Smooth muscle cell (in vitro differentiated cells): ENCODE results near the gene VSTM1. TPM values are rescaled to one million over a fixed set of nuclear protein-coding genes. Genes with fewer than 3 reads are reported as not detected.
A peak's percentile ranks its signal among the peaks of the same experiment; 100 is the strongest.
"Not testable (repeated sequence)": the region's sequence is repeated elsewhere in the genome, so short reads cannot be mapped to it uniquely, and the experiment has no call there.

Experiments
- DNase-seq: peaks from one replicate; lab custom pipeline; 2025; ENCODE audit not compliant: unreplicated experiment; lab: John Stamatoyannopoulos, UW
- H2AFZ ChIP-seq: fragments of 200-600 bp; sonication (generic); 2 replicates; pipeline ENCODE4 v1.6.0; 2016; ENCODE audit warnings: antibody characterized with exemption, low read depth, mild to moderate bottlenecking
- H3F3A ChIP-seq: fragments of 200-600 bp; sonication (generic); 2 replicates; pipeline ENCODE4 v1.6.0; 2017; ENCODE audit warnings: antibody characterized with exemption, low read depth
- H3K27ac ChIP-seq: fragments of 200-600 bp; sonication (generic); 2 replicates; pipeline ENCODE4 v1.5.1; 2016; ENCODE audit warnings: low read depth, mild to moderate bottlenecking
- H3K27me3 ChIP-seq: fragments of 200-600 bp; sonication (generic); 2 replicates; pipeline ENCODE4 v1.6.1; 2016; ENCODE audit warnings: low read depth, mild to moderate bottlenecking
- H3K36me3 ChIP-seq: fragments of 200-600 bp; sonication (generic); 2 replicates; pipeline ENCODE4 v1.5.1; 2016; ENCODE audit warnings: low read depth
- H3K4me1 ChIP-seq: fragments of 200-600 bp; sonication (generic); 2 replicates; pipeline ENCODE4 v1.5.1; 2016; ENCODE audit warnings: low read depth
- H3K4me2 ChIP-seq: fragments of 200-600 bp; sonication (generic); 2 replicates; pipeline ENCODE4 v1.6.0; 2016; ENCODE audit warnings: mild to moderate bottlenecking
- H3K4me3 ChIP-seq: fragments of 200-600 bp; sonication (generic); 2 replicates; pipeline ENCODE4 v1.5.1; 2016; ENCODE audit warnings: mild to moderate bottlenecking
- H3K79me2 ChIP-seq: fragments of 200-600 bp; sonication (generic); 2 replicates; pipeline ENCODE4 v1.6.0; 2016; ENCODE audit warnings: low read depth, mild to moderate bottlenecking
- H3K9ac ChIP-seq: fragments of 200-600 bp; sonication (generic); 2 replicates; pipeline ENCODE4 v1.6.0; 2016; ENCODE audit warnings: low read depth
- H3K9me3 ChIP-seq: fragments of 200-600 bp; sonication (generic); replicated peaks from 2 replicates; pipeline ENCODE4 v1.5.1; 2016; ENCODE audit warnings: low read depth
- H4K20me1 ChIP-seq: fragments of 200-600 bp; sonication (generic); 2 replicates; pipeline ENCODE4 v1.6.0; 2016; ENCODE audit warnings: low read depth
- CTCF ChIP-seq: fragments of 200-600 bp; sonication (generic); IDR thresholded peaks from 2 replicates; pipeline ENCODE4 v1.5.1; 2017; ENCODE audit warnings: borderline replicate concordance, mild to moderate bottlenecking, antibody characterized with exemption; ENCODE audit not compliant: insufficient read depth, poor library complexity, severe bottlenecking
- WGBS: methylation state at CpG from one replicate; pipeline ENCODE4 v1.1.7; 2016; ENCODE audit warnings: low lambda C conversion rate; 5-methylcytosine and 5-hydroxymethylcytosine counted together
- polyA plus RNA-seq: library from polyadenylated mRNA; unstranded; fragments of >200 nt; fragmentation: Nextera tagmentation; extraction: Ambion mirVana; gene quantifications from 2 replicates; pipeline ENCODE4 v1.2.1, GENCODE V29; 2016
- total RNA-seq: library from RNA; depleted of rRNA; stranded (reverse); fragments of >200 nt; gene quantifications from 2 replicates; pipeline ENCODE4 v1.2.3, GENCODE V29; 2014

Gene VSTM1
- total and polyA plus RNA-seq, 2 experiments from 2014 or later: not detected

- Histone ChIP-seq H3K79me2 (no peaks in the 10 kb centered on the region), H3K4me3 (peak overlapping the region; percentile 30), H3K9ac (no peak overlapping the region), H2AFZ (peak overlapping the region; percentile 61), H3K36me3 (no peaks in the 10 kb centered on the region), H3F3A (no peaks in the 10 kb centered on the region), H3K27ac (no peak overlapping the region), H3K4me1 (no peaks in the 10 kb centered on the region), H3K27me3 (peaks cover 3% of the 10 kb centered on the region), H3K4me2 (peak overlapping the region; percentile 79), H3K9me3 (no peaks in the 10 kb centered on the region), H4K20me1 (no peaks in the 10 kb centered on the region)
- 14% methylated on average over 14 of the region's 14 CpGs for WGBS
- no peak for DNase-seq
- TF ChIP-seq CTCF: peak; percentile 10
Observed at GRCh38 chr19:54096617-54097106, 33.0 kb upstream of the VSTM1 start.

- Histone ChIP-seq H3K4me3 (peak overlapping the region; percentile 40), H2AFZ (peak overlapping the region; percentile 61), H3K4me2 (peak overlapping the region; percentile 87)
- not testable (repeated sequence) for H4K20me1 ChIP-seq, H3K4me1 ChIP-seq, H3F3A ChIP-seq, H3K36me3 ChIP-seq, H3K9ac ChIP-seq, DNase-seq, H3K27me3 ChIP-seq, H3K27ac ChIP-seq, H3K79me2 ChIP-seq, H3K9me3 ChIP-seq
- 4% methylated on average over 33 of the region's 46 CpGs for WGBS
Observed at GRCh38 chr19:54095859-54096616, 32.3 kb upstream of the VSTM1 start.

GRCh38 chr19:54095136-54095858, 31.6 kb upstream of the VSTM1 start:
- no peaks in the 10 kb centered on the region for H3F3A ChIP-seq
- 80% methylated on average over 21 of the region's 22 CpGs for WGBS
- H3K27ac ChIP-seq: no peak overlapping the region
- no peaks in the 10 kb centered on the region for H3K36me3 ChIP-seq
- no peak overlapping the region for H3K9ac ChIP-seq
- peaks cover 3% of the 10 kb centered on the region for H3K27me3 ChIP-seq
- H4K20me1 ChIP-seq: no peaks in the 10 kb centered on the region
- DNase-seq: no peak
- H3K4me1 ChIP-seq: no peaks in the 10 kb centered on the region
- H3K9me3 ChIP-seq: no peaks in the 10 kb centered on the region
- H3K4me3 ChIP-seq: peak overlapping the region; percentile 40
- no peak for TF ChIP-seq CTCF
- H2AFZ ChIP-seq: peak overlapping the region; percentile 61
- peak overlapping the region; percentile 87 for H3K4me2 ChIP-seq
- H3K79me2 ChIP-seq: no peaks in the 10 kb centered on the region

GRCh38 chr19:54094426-54095000, 30.8 kb upstream of the VSTM1 start:
- TF ChIP-seq CTCF: no peak

More at GRCh38 chr19:54094426-54095000, 30.8 kb upstream of the VSTM1 start:
- Histone ChIP-seq H3K9me3 (no peaks in the 10 kb centered on the region), H3F3A (no peaks in the 10 kb centered on the region), H3K4me1 (no peaks in the 10 kb centered on the region), H3K4me3 (no peak overlapping the region), H3K27ac (no peak overlapping the region), H2AFZ (no peak overlapping the region), H3K27me3 (peaks cover 3% of the 10 kb centered on the region), H3K4me2 (no peak overlapping the region), H3K9ac (no peak overlapping the region), H3K79me2 (no peaks in the 10 kb centered on the region), H4K20me1 (no peaks in the 10 kb centered on the region), H3K36me3 (no peaks in the 10 kb centered on the region)
- no peak for DNase-seq
- WGBS: 91% methylated on average over 17 of the region's 17 CpGs
